A673 (cell line): Measurements from ENCODE around the gene MARCO.

Experiments used
- EZH2 ChIP-seq: fragments of 200-600 bp; sonication (generic); IDR thresholded peaks from 2 replicates; pipeline ENCODE4 v1.6.1; 2017; ENCODE audit warnings: borderline replicate concordance, low read depth, mild to moderate bottlenecking, mixed read lengths, antibody characterized with exemption, low read length; ENCODE audit not compliant: poor library complexity, severe bottlenecking
- TF ChIP-seq, protein P1 (sequence below): fragments of 300-800, 200-600 bp; sonication (generic); conservative IDR thresholded peaks from 2 replicates; pipeline ENCODE4 v1.5.1; 2017; ENCODE audit warnings: low read depth, mild to moderate bottlenecking, antibody characterized with exemption, low read length, moderate library complexity, mixed read lengths

DNA sequence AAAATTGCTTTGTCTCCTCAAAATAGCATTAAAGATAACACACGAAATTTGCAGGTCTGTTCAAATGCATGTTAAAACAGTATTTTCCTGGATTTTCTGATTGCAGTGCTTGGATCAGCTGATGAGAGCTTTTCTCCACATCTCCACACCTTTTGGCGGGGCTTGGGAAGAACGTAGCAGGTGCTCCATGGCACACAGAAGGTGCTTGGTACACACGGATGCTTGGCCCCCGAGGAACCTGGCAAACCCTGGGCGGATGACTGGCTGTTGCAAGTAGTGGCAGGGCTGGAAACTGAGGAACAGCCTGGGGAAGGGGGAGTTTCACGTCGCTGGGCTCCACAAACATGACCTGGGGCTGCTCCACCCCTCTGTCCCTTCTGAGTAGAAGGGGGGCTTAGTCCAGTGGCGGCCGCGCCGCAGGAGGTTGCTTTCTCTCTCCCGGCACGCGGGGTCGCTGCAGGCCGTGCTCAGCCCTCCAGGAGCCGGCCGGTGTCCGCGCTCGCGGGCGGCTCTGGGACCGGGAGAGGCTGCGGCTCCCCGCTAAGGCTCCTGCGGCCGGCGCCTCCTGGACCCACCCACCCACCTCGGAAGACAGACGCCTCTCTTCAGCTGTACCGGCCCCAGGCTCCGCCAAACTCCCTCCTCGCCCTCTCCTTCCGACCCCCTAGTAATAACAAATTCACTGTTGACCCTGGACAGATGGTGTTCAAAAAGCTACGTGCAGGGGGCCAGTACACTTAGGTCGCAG, 69.3 kb downstream of the MARCO start:
- TF ChIP-seq, protein P1, sequence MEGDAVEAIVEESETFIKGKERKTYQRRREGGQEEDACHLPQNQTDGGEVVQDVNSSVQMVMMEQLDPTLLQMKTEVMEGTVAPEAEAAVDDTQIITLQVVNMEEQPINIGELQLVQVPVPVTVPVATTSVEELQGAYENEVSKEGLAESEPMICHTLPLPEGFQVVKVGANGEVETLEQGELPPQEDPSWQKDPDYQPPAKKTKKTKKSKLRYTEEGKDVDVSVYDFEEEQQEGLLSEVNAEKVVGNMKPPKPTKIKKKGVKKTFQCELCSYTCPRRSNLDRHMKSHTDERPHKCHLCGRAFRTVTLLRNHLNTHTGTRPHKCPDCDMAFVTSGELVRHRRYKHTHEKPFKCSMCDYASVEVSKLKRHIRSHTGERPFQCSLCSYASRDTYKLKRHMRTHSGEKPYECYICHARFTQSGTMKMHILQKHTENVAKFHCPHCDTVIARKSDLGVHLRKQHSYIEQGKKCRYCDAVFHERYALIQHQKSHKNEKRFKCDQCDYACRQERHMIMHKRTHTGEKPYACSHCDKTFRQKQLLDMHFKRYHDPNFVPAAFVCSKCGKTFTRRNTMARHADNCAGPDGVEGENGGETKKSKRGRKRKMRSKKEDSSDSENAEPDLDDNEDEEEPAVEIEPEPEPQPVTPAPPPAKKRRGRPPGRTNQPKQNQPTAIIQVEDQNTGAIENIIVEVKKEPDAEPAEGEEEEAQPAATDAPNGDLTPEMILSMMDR: peak; percentile 57
- no peak for TF ChIP-seq EZH2
